Measurements from ENCODE around the gene NYAP2. TPM values are rescaled to one million over a fixed set of nuclear protein-coding genes. Genes with fewer than 3 reads are reported as not detected.

NYAP2 gene
- total and polyA plus RNA-seq, 10 of the 15 experiments (the other 5 are each of a cell fraction or from before 2014, with no cell fraction given), result 0.03 TPM; not detected in 9

DNA sequence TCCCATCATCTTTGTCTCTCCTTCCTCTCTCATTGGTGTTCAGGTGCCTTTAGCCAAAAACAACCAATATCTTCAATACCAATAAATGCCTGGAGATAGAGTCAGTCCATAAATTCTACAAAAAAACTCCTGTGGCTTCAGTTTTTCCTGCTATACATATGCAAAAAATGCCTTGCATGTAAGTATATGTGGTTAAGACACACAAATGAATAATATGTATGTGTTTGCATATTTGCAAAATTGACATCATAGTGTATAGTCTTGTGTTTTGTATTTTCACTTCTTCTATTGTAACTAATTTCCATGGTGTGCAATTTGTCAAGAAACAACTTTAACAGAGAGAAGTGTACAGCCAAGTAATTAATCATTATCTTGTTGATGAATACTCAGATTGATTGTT lies 115.5 kb downstream of the NYAP2 start:
- H3K4me3 ChIP-seq, result no peak overlapping the region
- H4K20me1 ChIP-seq (ENCODE audit: control insufficient read depth, insufficient read depth), result no peaks in the 10 kb centered on the region
- H3K36me3 ChIP-seq (ENCODE audit: control insufficient read depth in 2 of 2, insufficient read depth in 2 of 2, low read length in 1 of 2), result no peaks in the 10 kb centered on the region
- TF ChIP-seq RBBP5 (conservative IDR thresholded peaks at IDR 0.05), result no peak
- no peak for TF ChIP-seq POU2F2 (IDR thresholded peaks at IDR 0.05; ENCODE audit: borderline replicate concordance, low read depth, low read length)
- TF ChIP-seq POLR2AphosphoS5 (IDR thresholded peaks at IDR 0.05; ENCODE audit: low read length), result no peak
- no peak for FAIRE-seq
- no TSS peak for BruUV-seq (replicated peaks)
- H3K79me2 ChIP-seq (ENCODE audit: control insufficient read depth, insufficient read depth, low read length), result no peaks in the 10 kb centered on the region
- intact Hi-C loops (cut with micrococcal nuclease; ENCODE audit: unreplicated experiment), result no loop called here
- DNase-seq (ENCODE audit: low read depth, low spot score), result no peak
- no peak overlapping the region for H3K9ac ChIP-seq (ENCODE audit: control insufficient read depth, insufficient read depth, low read length)
- H3K9me3 ChIP-seq (replicated peaks; ENCODE audit: control insufficient read depth, insufficient read depth, low read length), result no peaks in the 10 kb centered on the region
- SMC1A ChIA-PET (ENCODE audit: uncharacterized antibody, unreplicated experiment), result no interaction called here
- in situ Hi-C loops (cut with MboI), result no loop called here
- no peak for ATAC-seq
- H3K4me1 ChIP-seq (ENCODE audit: control insufficient read depth, insufficient read depth, low read length), result no peaks in the 10 kb centered on the region
- H3K27ac ChIP-seq (ENCODE audit: control insufficient read depth, insufficient read depth), result no peak overlapping the region
- RAD21 ChIA-PET (ENCODE audit: unreplicated experiment), result no interaction called here
- POLR2A ChIA-PET, result no interaction called here
- CTCF ChIA-PET, result no interaction called here
- no peaks in the 10 kb centered on the region for H3K27me3 ChIP-seq (replicated peaks in 1 of 2; ENCODE audit: control insufficient read depth in 2 of 2, insufficient read depth in 2 of 2, low read length in 1 of 2)
- no peak overlapping the region for H2AFZ ChIP-seq (ENCODE audit: control insufficient read depth, low read depth, low read length)
- no peak overlapping the region for H3K4me2 ChIP-seq (ENCODE audit: control insufficient read depth, insufficient read depth)

DNA sequence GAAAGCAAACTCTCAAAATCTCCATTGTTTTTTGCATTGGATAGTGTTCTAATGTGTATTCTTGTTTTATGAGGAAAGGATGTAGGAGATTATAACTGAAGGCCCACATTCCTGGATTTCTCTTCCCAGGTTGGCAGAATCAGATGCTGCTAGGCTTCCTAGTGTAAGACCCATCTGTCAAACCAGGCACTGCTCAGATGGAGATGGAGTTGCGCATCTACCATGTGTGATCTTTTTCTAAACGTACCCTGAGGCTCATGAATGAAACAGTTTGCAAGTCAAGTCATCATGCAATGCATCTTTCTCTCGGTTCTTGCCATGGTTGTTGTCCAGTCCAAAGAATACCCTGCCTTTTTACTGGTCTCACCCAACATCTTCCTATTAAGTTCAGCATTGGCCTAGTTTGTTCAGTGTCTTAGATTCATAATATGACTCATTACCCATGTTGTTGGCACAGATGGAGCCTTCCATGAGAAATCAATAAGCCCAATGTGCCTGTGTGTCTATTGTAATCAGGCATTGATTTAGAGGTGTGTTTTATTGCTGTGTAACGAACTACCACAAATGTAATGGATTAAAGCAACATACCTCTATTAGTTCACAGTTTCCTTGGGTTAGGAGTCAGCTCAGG lies 127.4 kb downstream of the NYAP2 start:
- no peak overlapping the region for H3K9ac ChIP-seq (ENCODE audit: control insufficient read depth, insufficient read depth, low read length)
- no peak overlapping the region for H3K4me3 ChIP-seq
- RAD21 ChIA-PET (ENCODE audit: unreplicated experiment), result no interaction called here
- intact Hi-C loops (cut with micrococcal nuclease; ENCODE audit: unreplicated experiment) (no loop called here), in situ Hi-C loops (cut with MboI) (no loop called here)
- FAIRE-seq, result no peak
- no peak overlapping the region for H3K4me2 ChIP-seq (ENCODE audit: control insufficient read depth, insufficient read depth)
- no peaks in the 10 kb centered on the region for H3K4me1 ChIP-seq (ENCODE audit: control insufficient read depth, insufficient read depth, low read length)
- TF ChIP-seq TARDBP (IDR thresholded peaks at IDR 0.05; ENCODE audit: borderline replicate concordance) (no peak), BCL11A (IDR thresholded peaks at IDR 0.05; ENCODE audit: low read depth, low read length) (no peak), SUPT20H (IDR thresholded peaks at IDR 0.05; ENCODE audit: borderline replicate concordance, control insufficient read depth, low read depth, low read length) (no peak), EGR1 (IDR thresholded peaks at IDR 0.05; ENCODE audit: borderline replicate concordance in 1 of 2, low read depth in 2 of 2, low read length in 2 of 2) (no peak), HDAC6 (IDR thresholded peaks at IDR 0.05; ENCODE audit: unreplicated experiment) (no peak), EP300 (IDR thresholded peaks at IDR 0.05; ENCODE audit: borderline replicate concordance in 1 of 2, control insufficient read depth in 1 of 2, low read depth in 2 of 2, low read length in 2 of 2) (no peak)
- BruUV-seq (replicated peaks), result no TSS peak
- H4K20me1 ChIP-seq (ENCODE audit: control insufficient read depth, insufficient read depth), result no peaks in the 10 kb centered on the region
- SMC1A ChIA-PET (ENCODE audit: uncharacterized antibody, unreplicated experiment), result no interaction called here
- no peak for DNase-seq (ENCODE audit: low read depth, low spot score)
- ATAC-seq, result no peak
- H3K27me3 ChIP-seq (replicated peaks in 1 of 2; ENCODE audit: control insufficient read depth in 2 of 2, insufficient read depth in 2 of 2, low read length in 1 of 2), result no peaks in the 10 kb centered on the region
- no peak overlapping the region for H2AFZ ChIP-seq (ENCODE audit: control insufficient read depth, low read depth, low read length)
- POLR2A ChIA-PET, result no interaction called here
- CTCF ChIA-PET, result no interaction called here
- no peaks in the 10 kb centered on the region for H3K9me3 ChIP-seq (replicated peaks; ENCODE audit: control insufficient read depth, insufficient read depth, low read length)
- no peaks in the 10 kb centered on the region for H3K36me3 ChIP-seq (ENCODE audit: control insufficient read depth in 2 of 2, insufficient read depth in 2 of 2, low read length in 1 of 2)
- WGBS (ENCODE audit: insufficient coverage, insufficient replicate concordance, low lambda C conversion rate, missing lambda C conversion rate), result 2% methylated on average over 4 of the region's 4 CpGs
- H3K79me2 ChIP-seq (ENCODE audit: control insufficient read depth, insufficient read depth, low read length), result no peaks in the 10 kb centered on the region
- H3K27ac ChIP-seq (ENCODE audit: control insufficient read depth, insufficient read depth), result no peak overlapping the region

All from GM12878 (cell line).